ENCODE data around the gene GTF3C6.

GRCh38 chr6:111013144-111013915 is 54.8 kb downstream of the GTF3C6 start:
- TF ChIP-seq, protein P1, sequence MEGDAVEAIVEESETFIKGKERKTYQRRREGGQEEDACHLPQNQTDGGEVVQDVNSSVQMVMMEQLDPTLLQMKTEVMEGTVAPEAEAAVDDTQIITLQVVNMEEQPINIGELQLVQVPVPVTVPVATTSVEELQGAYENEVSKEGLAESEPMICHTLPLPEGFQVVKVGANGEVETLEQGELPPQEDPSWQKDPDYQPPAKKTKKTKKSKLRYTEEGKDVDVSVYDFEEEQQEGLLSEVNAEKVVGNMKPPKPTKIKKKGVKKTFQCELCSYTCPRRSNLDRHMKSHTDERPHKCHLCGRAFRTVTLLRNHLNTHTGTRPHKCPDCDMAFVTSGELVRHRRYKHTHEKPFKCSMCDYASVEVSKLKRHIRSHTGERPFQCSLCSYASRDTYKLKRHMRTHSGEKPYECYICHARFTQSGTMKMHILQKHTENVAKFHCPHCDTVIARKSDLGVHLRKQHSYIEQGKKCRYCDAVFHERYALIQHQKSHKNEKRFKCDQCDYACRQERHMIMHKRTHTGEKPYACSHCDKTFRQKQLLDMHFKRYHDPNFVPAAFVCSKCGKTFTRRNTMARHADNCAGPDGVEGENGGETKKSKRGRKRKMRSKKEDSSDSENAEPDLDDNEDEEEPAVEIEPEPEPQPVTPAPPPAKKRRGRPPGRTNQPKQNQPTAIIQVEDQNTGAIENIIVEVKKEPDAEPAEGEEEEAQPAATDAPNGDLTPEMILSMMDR (IDR thresholded peaks at IDR 0.05): no peak
- TF ChIP-seq POLR2A (IDR thresholded peaks at IDR 0.05): no peak
- TF ChIP-seq POLR2AphosphoS5 (IDR thresholded peaks at IDR 0.05; ENCODE audit: insufficient read depth in 1 of 2, low read depth in 1 of 2): no peak
